ENCODE measurements around the gene REV3L. TPM values are rescaled to one million over a fixed set of nuclear protein-coding genes. Genes with fewer than 3 reads are reported as not detected.

The REV3L gene
- total and polyA plus RNA-seq, 2 of the 8 experiments (the other 6 are each of a cell fraction or from before 2014, with no cell fraction given), result 2.1 to 6.6 TPM

GRCh38 chr6:111270121-111270520, 212.9 kb downstream of the REV3L start (continued):
- TF ChIP-seq, protein P1, sequence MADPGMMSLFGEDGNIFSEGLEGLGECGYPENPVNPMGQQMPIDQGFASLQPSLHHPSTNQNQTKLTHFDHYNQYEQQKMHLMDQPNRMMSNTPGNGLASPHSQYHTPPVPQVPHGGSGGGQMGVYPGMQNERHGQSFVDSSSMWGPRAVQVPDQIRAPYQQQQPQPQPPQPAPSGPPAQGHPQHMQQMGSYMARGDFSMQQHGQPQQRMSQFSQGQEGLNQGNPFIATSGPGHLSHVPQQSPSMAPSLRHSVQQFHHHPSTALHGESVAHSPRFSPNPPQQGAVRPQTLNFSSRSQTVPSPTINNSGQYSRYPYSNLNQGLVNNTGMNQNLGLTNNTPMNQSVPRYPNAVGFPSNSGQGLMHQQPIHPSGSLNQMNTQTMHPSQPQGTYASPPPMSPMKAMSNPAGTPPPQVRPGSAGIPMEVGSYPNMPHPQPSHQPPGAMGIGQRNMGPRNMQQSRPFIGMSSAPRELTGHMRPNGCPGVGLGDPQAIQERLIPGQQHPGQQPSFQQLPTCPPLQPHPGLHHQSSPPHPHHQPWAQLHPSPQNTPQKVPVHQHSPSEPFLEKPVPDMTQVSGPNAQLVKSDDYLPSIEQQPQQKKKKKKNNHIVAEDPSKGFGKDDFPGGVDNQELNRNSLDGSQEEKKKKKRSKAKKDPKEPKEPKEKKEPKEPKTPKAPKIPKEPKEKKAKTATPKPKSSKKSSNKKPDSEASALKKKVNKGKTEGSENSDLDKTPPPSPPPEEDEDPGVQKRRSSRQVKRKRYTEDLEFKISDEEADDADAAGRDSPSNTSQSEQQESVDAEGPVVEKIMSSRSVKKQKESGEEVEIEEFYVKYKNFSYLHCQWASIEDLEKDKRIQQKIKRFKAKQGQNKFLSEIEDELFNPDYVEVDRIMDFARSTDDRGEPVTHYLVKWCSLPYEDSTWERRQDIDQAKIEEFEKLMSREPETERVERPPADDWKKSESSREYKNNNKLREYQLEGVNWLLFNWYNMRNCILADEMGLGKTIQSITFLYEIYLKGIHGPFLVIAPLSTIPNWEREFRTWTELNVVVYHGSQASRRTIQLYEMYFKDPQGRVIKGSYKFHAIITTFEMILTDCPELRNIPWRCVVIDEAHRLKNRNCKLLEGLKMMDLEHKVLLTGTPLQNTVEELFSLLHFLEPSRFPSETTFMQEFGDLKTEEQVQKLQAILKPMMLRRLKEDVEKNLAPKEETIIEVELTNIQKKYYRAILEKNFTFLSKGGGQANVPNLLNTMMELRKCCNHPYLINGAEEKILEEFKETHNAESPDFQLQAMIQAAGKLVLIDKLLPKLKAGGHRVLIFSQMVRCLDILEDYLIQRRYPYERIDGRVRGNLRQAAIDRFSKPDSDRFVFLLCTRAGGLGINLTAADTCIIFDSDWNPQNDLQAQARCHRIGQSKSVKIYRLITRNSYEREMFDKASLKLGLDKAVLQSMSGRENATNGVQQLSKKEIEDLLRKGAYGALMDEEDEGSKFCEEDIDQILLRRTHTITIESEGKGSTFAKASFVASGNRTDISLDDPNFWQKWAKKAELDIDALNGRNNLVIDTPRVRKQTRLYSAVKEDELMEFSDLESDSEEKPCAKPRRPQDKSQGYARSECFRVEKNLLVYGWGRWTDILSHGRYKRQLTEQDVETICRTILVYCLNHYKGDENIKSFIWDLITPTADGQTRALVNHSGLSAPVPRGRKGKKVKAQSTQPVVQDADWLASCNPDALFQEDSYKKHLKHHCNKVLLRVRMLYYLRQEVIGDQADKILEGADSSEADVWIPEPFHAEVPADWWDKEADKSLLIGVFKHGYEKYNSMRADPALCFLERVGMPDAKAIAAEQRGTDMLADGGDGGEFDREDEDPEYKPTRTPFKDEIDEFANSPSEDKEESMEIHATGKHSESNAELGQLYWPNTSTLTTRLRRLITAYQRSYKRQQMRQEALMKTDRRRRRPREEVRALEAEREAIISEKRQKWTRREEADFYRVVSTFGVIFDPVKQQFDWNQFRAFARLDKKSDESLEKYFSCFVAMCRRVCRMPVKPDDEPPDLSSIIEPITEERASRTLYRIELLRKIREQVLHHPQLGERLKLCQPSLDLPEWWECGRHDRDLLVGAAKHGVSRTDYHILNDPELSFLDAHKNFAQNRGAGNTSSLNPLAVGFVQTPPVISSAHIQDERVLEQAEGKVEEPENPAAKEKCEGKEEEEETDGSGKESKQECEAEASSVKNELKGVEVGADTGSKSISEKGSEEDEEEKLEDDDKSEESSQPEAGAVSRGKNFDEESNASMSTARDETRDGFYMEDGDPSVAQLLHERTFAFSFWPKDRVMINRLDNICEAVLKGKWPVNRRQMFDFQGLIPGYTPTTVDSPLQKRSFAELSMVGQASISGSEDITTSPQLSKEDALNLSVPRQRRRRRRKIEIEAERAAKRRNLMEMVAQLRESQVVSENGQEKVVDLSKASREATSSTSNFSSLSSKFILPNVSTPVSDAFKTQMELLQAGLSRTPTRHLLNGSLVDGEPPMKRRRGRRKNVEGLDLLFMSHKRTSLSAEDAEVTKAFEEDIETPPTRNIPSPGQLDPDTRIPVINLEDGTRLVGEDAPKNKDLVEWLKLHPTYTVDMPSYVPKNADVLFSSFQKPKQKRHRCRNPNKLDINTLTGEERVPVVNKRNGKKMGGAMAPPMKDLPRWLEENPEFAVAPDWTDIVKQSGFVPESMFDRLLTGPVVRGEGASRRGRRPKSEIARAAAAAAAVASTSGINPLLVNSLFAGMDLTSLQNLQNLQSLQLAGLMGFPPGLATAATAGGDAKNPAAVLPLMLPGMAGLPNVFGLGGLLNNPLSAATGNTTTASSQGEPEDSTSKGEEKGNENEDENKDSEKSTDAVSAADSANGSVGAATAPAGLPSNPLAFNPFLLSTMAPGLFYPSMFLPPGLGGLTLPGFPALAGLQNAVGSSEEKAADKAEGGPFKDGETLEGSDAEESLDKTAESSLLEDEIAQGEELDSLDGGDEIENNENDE (IDR thresholded peaks at IDR 0.05; ENCODE audit: insufficient replicate concordance, low read length), result no peak
- TF ChIP-seq HDAC2 (IDR thresholded peaks at IDR 0.05; ENCODE audit: borderline replicate concordance in 1 of 2, low read depth in 2 of 2, low read length in 2 of 2) (no peak), SIN3A (conservative IDR thresholded peaks at IDR 0.05 in 1 of 2, IDR thresholded peaks at IDR 0.05 in 1 of 2; ENCODE audit: low read depth in 1 of 2, low read length in 2 of 2) (no peak), EP300 (IDR thresholded peaks at IDR 0.05; ENCODE audit: borderline replicate concordance in 1 of 2, low read depth in 2 of 2, low read length in 2 of 2) (no peak), SRF (IDR thresholded peaks at IDR 0.05; ENCODE audit: low read depth, low read length) (no peak), TAF7 (optimal IDR thresholded peaks at IDR 0.05; ENCODE audit: borderline replicate concordance, low read depth, low read length) (no peak), SP2 (IDR thresholded peaks at IDR 0.05; ENCODE audit: low read length) (no peak), CEBPB (IDR thresholded peaks at IDR 0.05; ENCODE audit: low read depth, low read length) (no peak), SP4 (IDR thresholded peaks at IDR 0.05; ENCODE audit: low read length) (no peak)

Measured in H1 (cell line).